ENCODE results near the gene BCAS1.

BCAS1 gene

GRCh38 chr20:53995949-53996348 lies 74.4 kb downstream of the BCAS1 start:
- Histone ChIP-seq H2BK5ac (ENCODE audit: low read depth, low read length, poor library complexity) (no peak overlapping the region), H3K79me1 (ENCODE audit: low read length) (no peaks in the 10 kb centered on the region), H3K23ac (ENCODE audit: low read length) (no peak overlapping the region), H3K36me3 (ENCODE audit: control insufficient read depth in 1 of 2, insufficient read depth in 2 of 2, low read length in 2 of 2) (no peaks in the 10 kb centered on the region), H3K18ac (ENCODE audit: low read length) (no peak overlapping the region), H2BK12ac (ENCODE audit: low read length) (no peak overlapping the region), H2AFZ (ENCODE audit: insufficient read depth, low read length, poor library complexity) (no peak overlapping the region), H2AK5ac (ENCODE audit: low read length) (no peak overlapping the region), H3K9me3 (ENCODE audit: insufficient read depth, low read depth, low read length) (no peaks in the 10 kb centered on the region), H2BK120ac (ENCODE audit: insufficient read depth, low read length, poor library complexity) (no peak overlapping the region), H3K4ac (ENCODE audit: low read depth, low read length) (no peak overlapping the region), H3K4me1 (ENCODE audit: control insufficient read depth in 1 of 2, insufficient read depth in 2 of 2, low read length in 2 of 2) (no peaks in the 10 kb centered on the region), H3K14ac (ENCODE audit: low read length) (no peak overlapping the region), H3K9ac (ENCODE audit: low read length) (no peak overlapping the region), H3K4me2 (ENCODE audit: low read length) (no peak overlapping the region), H3K4me3 (ENCODE audit: low read depth, low read length) (no peak overlapping the region), H3K27ac (ENCODE audit: low read depth, low read length) (no peak overlapping the region), H4K12ac (ENCODE audit: low read depth, low read length) (no peak overlapping the region), H4K8ac (ENCODE audit: low read depth, low read length) (no peak overlapping the region), H3K79me2 (ENCODE audit: control insufficient read depth, insufficient read depth, low read length, poor library complexity) (no peaks in the 10 kb centered on the region), H4K91ac (ENCODE audit: low read depth, low read length) (no peak overlapping the region), H3K27me3 (ENCODE audit: insufficient read depth, low read length) (no peaks in the 10 kb centered on the region)
- no CpG with 5 or more reads among the region's 5 CpGs for WGBS (ENCODE audit: extremely low coverage, insufficient coverage, insufficient read length)
- no peak for DNase-seq

GRCh38 chr20:53994088-53994487 lies 76.3 kb downstream of the BCAS1 start:
- Histone ChIP-seq H2BK5ac (ENCODE audit: low read depth, low read length, poor library complexity) (no peak overlapping the region), H3K36me3 (ENCODE audit: control insufficient read depth in 1 of 2, insufficient read depth in 2 of 2, low read length in 2 of 2) (no peaks in the 10 kb centered on the region), H2AFZ (ENCODE audit: insufficient read depth, low read length, poor library complexity) (no peak overlapping the region), H3K27me3 (ENCODE audit: insufficient read depth, low read length) (no peaks in the 10 kb centered on the region), H3K4me3 (ENCODE audit: low read depth, low read length) (no peak overlapping the region), H3K79me1 (ENCODE audit: low read length) (no peaks in the 10 kb centered on the region), H2AK5ac (ENCODE audit: low read length) (no peak overlapping the region), H4K8ac (ENCODE audit: low read depth, low read length) (no peak overlapping the region), H3K4me2 (ENCODE audit: low read length) (no peak overlapping the region), H4K91ac (ENCODE audit: low read depth, low read length) (no peak overlapping the region), H3K23ac (ENCODE audit: low read length) (no peak overlapping the region), H3K14ac (ENCODE audit: low read length) (no peak overlapping the region), H3K27ac (ENCODE audit: low read depth, low read length) (no peak overlapping the region), H3K4ac (ENCODE audit: low read depth, low read length) (no peak overlapping the region), H3K9ac (ENCODE audit: low read length) (no peak overlapping the region), H2BK12ac (ENCODE audit: low read length) (no peak overlapping the region), H3K79me2 (ENCODE audit: control insufficient read depth, insufficient read depth, low read length, poor library complexity) (no peaks in the 10 kb centered on the region), H4K12ac (ENCODE audit: low read depth, low read length) (no peak overlapping the region), H3K9me3 (ENCODE audit: insufficient read depth, low read depth, low read length) (no peaks in the 10 kb centered on the region), H2BK120ac (ENCODE audit: insufficient read depth, low read length, poor library complexity) (no peak overlapping the region), H3K4me1 (ENCODE audit: control insufficient read depth in 1 of 2, insufficient read depth in 2 of 2, low read length in 2 of 2) (no peaks in the 10 kb centered on the region), H3K18ac (ENCODE audit: low read length) (no peak overlapping the region)
- DNase-seq = no peak
- no CpG with 5 or more reads among the region's 7 CpGs for WGBS (ENCODE audit: extremely low coverage, insufficient coverage, insufficient read length)

GRCh38 chr20:53993310-53993709 lies 77.1 kb downstream of the BCAS1 start:
- Histone ChIP-seq H3K4me1 (ENCODE audit: control insufficient read depth in 1 of 2, insufficient read depth in 2 of 2, low read length in 2 of 2) (no peaks in the 10 kb centered on the region), H3K4ac (ENCODE audit: low read depth, low read length) (no peak overlapping the region), H3K79me1 (ENCODE audit: low read length) (no peaks in the 10 kb centered on the region), H2BK12ac (ENCODE audit: low read length) (no peak overlapping the region), H3K4me2 (ENCODE audit: low read length) (no peak overlapping the region), H4K8ac (ENCODE audit: low read depth, low read length) (no peak overlapping the region), H2BK120ac (ENCODE audit: insufficient read depth, low read length, poor library complexity) (no peak overlapping the region), H3K23ac (ENCODE audit: low read length) (no peak overlapping the region), H3K9me3 (ENCODE audit: insufficient read depth, low read depth, low read length) (no peaks in the 10 kb centered on the region), H3K27me3 (ENCODE audit: insufficient read depth, low read length) (no peaks in the 10 kb centered on the region), H3K27ac (ENCODE audit: low read depth, low read length) (no peak overlapping the region), H2AFZ (ENCODE audit: insufficient read depth, low read length, poor library complexity) (no peak overlapping the region), H4K12ac (ENCODE audit: low read depth, low read length) (no peak overlapping the region), H3K79me2 (ENCODE audit: control insufficient read depth, insufficient read depth, low read length, poor library complexity) (no peaks in the 10 kb centered on the region), H3K18ac (ENCODE audit: low read length) (no peak overlapping the region), H3K14ac (ENCODE audit: low read length) (no peak overlapping the region), H3K36me3 (ENCODE audit: control insufficient read depth in 1 of 2, insufficient read depth in 2 of 2, low read length in 2 of 2) (no peaks in the 10 kb centered on the region), H4K91ac (ENCODE audit: low read depth, low read length) (no peak overlapping the region), H3K9ac (ENCODE audit: low read length) (no peak overlapping the region), H2BK5ac (ENCODE audit: low read depth, low read length, poor library complexity) (no peak overlapping the region), H3K4me3 (ENCODE audit: low read depth, low read length) (no peak overlapping the region), H2AK5ac (ENCODE audit: low read length) (no peak overlapping the region)
- WGBS (ENCODE audit: extremely low coverage, insufficient coverage, insufficient read length) = no CpG with 5 or more reads among the region's 5 CpGs
- DNase-seq = no peak

- no peak for DNase-seq
- H3K27me3 ChIP-seq (ENCODE audit: insufficient read depth, low read length) = no peaks in the 10 kb centered on the region
- H3K9ac ChIP-seq (ENCODE audit: low read length) = no peak overlapping the region
- H2AK5ac ChIP-seq (ENCODE audit: low read length) = no peak overlapping the region
- no peak overlapping the region for H3K18ac ChIP-seq (ENCODE audit: low read length)
- no peak overlapping the region for H2BK5ac ChIP-seq (ENCODE audit: low read depth, low read length, poor library complexity)
- H2BK120ac ChIP-seq (ENCODE audit: insufficient read depth, low read length, poor library complexity) = no peak overlapping the region
- no peak overlapping the region for H4K91ac ChIP-seq (ENCODE audit: low read depth, low read length)
- no peaks in the 10 kb centered on the region for H3K4me1 ChIP-seq (ENCODE audit: control insufficient read depth in 1 of 2, insufficient read depth in 2 of 2, low read length in 2 of 2)
- H3K4me2 ChIP-seq (ENCODE audit: low read length) = no peak overlapping the region
- no peak overlapping the region for H4K8ac ChIP-seq (ENCODE audit: low read depth, low read length)
- no peak overlapping the region for H3K14ac ChIP-seq (ENCODE audit: low read length)
- H4K12ac ChIP-seq (ENCODE audit: low read depth, low read length) = no peak overlapping the region
- H3K23ac ChIP-seq (ENCODE audit: low read length) = no peak overlapping the region
- H2BK12ac ChIP-seq (ENCODE audit: low read length) = no peak overlapping the region
- H3K4me3 ChIP-seq (ENCODE audit: low read depth, low read length) = no peak overlapping the region
- H3K4ac ChIP-seq (ENCODE audit: low read depth, low read length) = no peak overlapping the region
- WGBS (ENCODE audit: extremely low coverage, insufficient coverage, insufficient read length) = no CpG with 5 or more reads among the region's 9 CpGs
- no peaks in the 10 kb centered on the region for H3K79me2 ChIP-seq (ENCODE audit: control insufficient read depth, insufficient read depth, low read length, poor library complexity)
- no peak overlapping the region for H3K27ac ChIP-seq (ENCODE audit: low read depth, low read length)
- no peaks in the 10 kb centered on the region for H3K9me3 ChIP-seq (ENCODE audit: insufficient read depth, low read depth, low read length)
- H3K79me1 ChIP-seq (ENCODE audit: low read length) = no peaks in the 10 kb centered on the region
- H2AFZ ChIP-seq (ENCODE audit: insufficient read depth, low read length, poor library complexity) = no peak overlapping the region
- H3K36me3 ChIP-seq (ENCODE audit: control insufficient read depth in 1 of 2, insufficient read depth in 2 of 2, low read length in 2 of 2) = no peaks in the 10 kb centered on the region
Measured at GRCh38 chr20:53990768-53991450, 79.5 kb downstream of the BCAS1 start.

Data from trophoblast cell (in vitro differentiated cells and primary cell).